Activated CD4-positive, alpha-beta T cell treated with anti-CD3 and anti-CD28 coated beads, Interleukin-2, amount 10 ng/mL, durations not matched to agents 24 days and 14 days (primary cell): ENCODE measurements around the gene BOD1. TPM values are rescaled to one million over a fixed set of nuclear protein-coding genes. Genes with fewer than 3 reads are reported as not detected.

Experiments
- DNase-seq: peaks from one replicate; pipeline ENCODE4 v3.0.0; 2022
- H3K27ac Mint-ChIP-seq: one replicate; pipeline ENCODE4 v1.8.0; 2022; ENCODE audit warnings: mild to moderate bottlenecking, mixed read lengths
- H3K27me3 Mint-ChIP-seq: one replicate; pipeline ENCODE4 v1.8.0; 2022; ENCODE audit warnings: mixed read lengths
- H3K36me3 Mint-ChIP-seq: one replicate; pipeline ENCODE4 v1.8.0; 2022; ENCODE audit warnings: low read depth, mild to moderate bottlenecking, mixed read lengths
- H3K4me1 Mint-ChIP-seq: one replicate; pipeline ENCODE4 v1.8.0; 2021; ENCODE audit warnings: mixed read lengths
- H3K4me3 Mint-ChIP-seq: one replicate; pipeline ENCODE4 v1.8.0; 2022; ENCODE audit warnings: mild to moderate bottlenecking, moderate library complexity, mixed read lengths
- H3K9me3 Mint-ChIP-seq: one replicate; pipeline ENCODE4 v1.8.0; 2021; ENCODE audit warnings: mixed read lengths
- intact Hi-C: fragments of 100-400 bp; cut with micrococcal nuclease; formaldehyde crosslinking; loops from one replicate; pipeline ENCODE4 v1.15.1; 2023
- total RNA-seq: library from RNA; stranded (reverse); gene quantifications from 2 replicates; pipeline ENCODE4 v1.2.3, GENCODE V29; 2022

BOD1 gene
- total RNA-seq, 1 donor from 2014 or later, result 31.2 TPM

DNA sequence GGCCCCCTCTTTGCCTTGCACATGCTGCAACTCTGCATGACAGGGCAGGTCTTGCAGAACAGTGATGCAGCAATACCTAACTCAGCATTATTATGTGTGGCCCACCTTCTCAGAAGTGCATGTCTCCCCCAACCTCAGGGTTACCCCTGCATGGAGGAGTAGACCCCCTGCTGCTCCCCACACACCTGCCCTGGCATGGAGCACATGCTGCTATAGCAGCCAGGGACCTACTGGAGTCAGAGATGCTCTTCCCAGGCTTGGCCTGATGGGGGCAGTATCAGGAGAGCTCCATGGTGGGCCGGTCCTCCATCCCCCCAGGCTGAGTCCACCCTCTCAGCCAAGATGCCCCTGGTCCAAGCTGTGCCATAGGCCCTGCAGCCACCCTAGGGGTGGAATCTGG, 13.2 kb upstream of the BOD1 start:
- intact Hi-C loops, result no loop called here
- Mint-ChIP-seq H3K36me3 (no peaks in the 10 kb centered on the region), H3K4me3 (no peak overlapping the region), H3K4me1 (no peaks in the 10 kb centered on the region), H3K27me3 (peaks cover 9% of the 10 kb centered on the region), H3K9me3 (no peaks in the 10 kb centered on the region), H3K27ac (no peak overlapping the region)
- no peak for DNase-seq

DNA sequence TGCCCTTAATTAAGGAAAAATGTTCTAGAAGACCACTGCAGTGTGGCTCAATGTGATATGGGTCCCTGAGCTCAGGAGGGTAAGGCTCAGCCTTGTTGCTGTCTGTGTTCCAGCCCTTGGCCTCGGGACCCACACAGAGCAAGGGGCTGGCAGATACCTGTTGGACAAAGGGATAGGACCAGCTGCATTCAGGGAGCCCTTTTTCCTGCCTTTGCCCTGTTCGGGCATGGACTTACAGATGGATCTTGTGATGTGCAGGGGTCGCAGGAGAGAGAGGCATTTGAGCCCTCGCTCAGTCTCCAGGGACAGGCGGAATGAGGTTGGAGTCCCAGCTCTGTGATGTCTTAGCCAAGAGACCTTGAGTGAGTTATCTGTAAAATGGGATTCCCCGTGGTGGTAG, 12.1 kb upstream of the BOD1 start:
- no peaks in the 10 kb centered on the region for H3K9me3 Mint-ChIP-seq
- intact Hi-C loops, result no loop called here
- H3K36me3 Mint-ChIP-seq, result no peaks in the 10 kb centered on the region
- no peak overlapping the region for H3K27ac Mint-ChIP-seq
- H3K4me3 Mint-ChIP-seq, result no peak overlapping the region
- no peak for DNase-seq
- no peaks in the 10 kb centered on the region for H3K4me1 Mint-ChIP-seq
- H3K27me3 Mint-ChIP-seq, result peaks cover 9% of the 10 kb centered on the region

DNA sequence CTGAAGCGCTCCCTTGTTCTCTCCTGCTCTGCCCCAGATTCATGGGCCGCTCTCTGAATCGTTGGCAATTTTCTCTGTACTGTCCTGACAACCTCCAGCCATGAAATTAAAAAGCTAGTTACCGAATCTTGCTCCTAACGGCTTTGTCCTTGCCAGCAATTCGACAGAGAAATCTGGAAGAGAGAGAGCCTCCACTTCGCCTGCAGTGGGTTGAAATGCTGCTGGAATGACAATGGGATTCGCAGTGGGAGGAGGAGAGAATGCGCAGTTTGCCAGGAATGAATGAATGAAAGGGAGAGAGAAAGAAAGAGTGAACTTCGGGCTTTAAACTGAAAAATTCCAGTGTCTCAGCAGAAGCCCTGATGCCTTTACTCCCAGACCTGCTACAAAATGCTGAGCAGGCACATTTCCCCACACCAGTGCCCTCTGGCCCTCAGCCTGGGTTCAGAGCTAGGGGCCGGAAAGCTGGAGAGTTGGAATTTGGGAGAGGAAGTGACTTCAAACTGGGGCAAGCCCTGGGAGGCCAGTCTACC, 11.5 kb upstream of the BOD1 start:
- H3K4me1 Mint-ChIP-seq, result no peaks in the 10 kb centered on the region
- no peak overlapping the region for H3K4me3 Mint-ChIP-seq
- DNase-seq, result no peak
- no peak overlapping the region for H3K27ac Mint-ChIP-seq
- H3K36me3 Mint-ChIP-seq, result no peaks in the 10 kb centered on the region
- peaks cover 9% of the 10 kb centered on the region for H3K27me3 Mint-ChIP-seq
- intact Hi-C loops, result no loop called here
- no peaks in the 10 kb centered on the region for H3K9me3 Mint-ChIP-seq

DNA sequence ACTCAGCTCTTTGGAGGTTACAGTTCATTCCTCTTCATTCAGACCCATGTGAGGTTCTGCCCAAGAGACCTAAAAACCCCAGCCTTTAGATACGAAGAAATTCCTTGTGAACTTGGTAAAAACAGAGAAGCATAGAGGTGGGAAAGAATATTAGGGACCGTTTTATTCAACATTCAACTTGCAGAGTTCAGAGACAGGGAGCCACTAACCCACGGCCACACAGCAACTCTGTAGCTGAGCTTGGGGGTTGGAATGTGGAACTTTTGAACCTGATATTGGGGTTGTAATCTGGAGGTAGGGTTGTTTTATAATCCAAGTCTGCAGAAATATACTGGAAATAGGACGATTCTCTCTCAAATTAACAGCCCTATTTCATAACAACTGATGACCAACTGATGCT, 10.8 kb upstream of the BOD1 start:
- no peak overlapping the region for H3K27ac Mint-ChIP-seq
- H3K4me1 Mint-ChIP-seq, result no peaks in the 10 kb centered on the region
- no peaks in the 10 kb centered on the region for H3K9me3 Mint-ChIP-seq
- intact Hi-C loops, result no loop called here
- peaks cover 9% of the 10 kb centered on the region for H3K27me3 Mint-ChIP-seq
- no peak for DNase-seq
- no peaks in the 10 kb centered on the region for H3K36me3 Mint-ChIP-seq
- H3K4me3 Mint-ChIP-seq, result no peak overlapping the region

DNA sequence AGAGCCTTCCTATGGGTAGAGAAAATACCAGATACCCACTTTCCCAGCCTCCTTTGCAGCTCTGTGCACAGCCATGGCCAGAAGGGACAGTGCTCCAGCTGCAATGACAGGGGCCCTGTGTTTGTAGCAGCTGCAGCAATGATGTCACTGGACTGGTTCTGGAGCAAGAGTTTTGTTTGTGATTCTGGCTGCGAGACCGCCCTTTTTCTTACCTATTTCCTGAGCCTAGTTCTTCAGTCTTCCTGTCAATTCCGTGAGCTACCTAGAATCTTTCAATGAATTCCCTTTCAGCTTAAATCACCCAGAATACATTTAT, 10.0 kb upstream of the BOD1 start:
- no peak for DNase-seq
- Mint-ChIP-seq H3K4me3 (no peak overlapping the region), H3K9me3 (no peaks in the 10 kb centered on the region), H3K27me3 (peaks cover 7% of the 10 kb centered on the region), H3K27ac (no peak overlapping the region), H3K4me1 (no peaks in the 10 kb centered on the region), H3K36me3 (no peaks in the 10 kb centered on the region)
- intact Hi-C loops, result no loop called here

DNA sequence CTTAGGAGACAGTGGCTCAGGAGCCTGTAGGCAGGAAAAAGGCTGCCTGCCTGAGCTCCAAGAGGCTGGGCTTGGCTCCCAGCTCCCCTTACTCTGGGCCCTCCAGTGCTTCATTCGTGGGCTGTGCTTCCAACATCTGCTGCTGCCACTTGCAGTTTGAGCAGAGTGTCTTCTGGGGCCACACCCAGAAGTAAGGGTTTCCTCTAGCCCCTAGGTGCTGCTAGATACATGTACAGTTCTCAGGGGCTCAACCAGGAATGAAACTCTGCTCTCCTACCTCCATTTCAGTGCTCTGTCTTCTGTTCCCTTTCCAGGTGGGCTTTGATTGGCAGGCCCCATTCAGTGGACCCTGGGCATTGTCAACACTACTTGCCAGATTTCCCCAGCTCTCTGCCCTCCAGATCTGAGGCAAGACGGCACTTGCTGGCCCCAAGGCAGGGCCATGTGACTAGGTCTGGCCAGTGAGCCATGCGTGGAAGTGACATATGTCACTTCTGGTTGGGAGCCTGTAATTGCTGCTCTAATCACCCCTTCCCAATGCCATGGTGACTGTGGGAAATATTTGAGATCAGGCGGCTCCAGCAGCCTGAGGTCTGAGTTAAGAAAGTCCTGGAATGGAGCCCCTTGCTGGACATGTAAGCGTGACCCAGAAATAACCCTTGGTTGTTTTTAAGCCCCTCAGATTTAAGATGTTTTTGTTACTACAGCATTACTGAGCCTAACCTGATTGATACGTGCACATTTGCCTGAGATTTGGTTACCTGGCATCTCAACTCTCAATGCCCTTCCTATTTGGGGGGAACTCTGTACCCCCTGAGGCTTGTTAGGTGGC, 9.4 kb upstream of the BOD1 start:
- H3K27ac Mint-ChIP-seq, result no peak overlapping the region
- H3K4me3 Mint-ChIP-seq, result no peak overlapping the region
- H3K27me3 Mint-ChIP-seq, result peaks cover 6% of the 10 kb centered on the region
- no peaks in the 10 kb centered on the region for H3K36me3 Mint-ChIP-seq
- no peaks in the 10 kb centered on the region for H3K4me1 Mint-ChIP-seq
- intact Hi-C loops, result no loop called here
- no peak for DNase-seq
- no peaks in the 10 kb centered on the region for H3K9me3 Mint-ChIP-seq

DNA sequence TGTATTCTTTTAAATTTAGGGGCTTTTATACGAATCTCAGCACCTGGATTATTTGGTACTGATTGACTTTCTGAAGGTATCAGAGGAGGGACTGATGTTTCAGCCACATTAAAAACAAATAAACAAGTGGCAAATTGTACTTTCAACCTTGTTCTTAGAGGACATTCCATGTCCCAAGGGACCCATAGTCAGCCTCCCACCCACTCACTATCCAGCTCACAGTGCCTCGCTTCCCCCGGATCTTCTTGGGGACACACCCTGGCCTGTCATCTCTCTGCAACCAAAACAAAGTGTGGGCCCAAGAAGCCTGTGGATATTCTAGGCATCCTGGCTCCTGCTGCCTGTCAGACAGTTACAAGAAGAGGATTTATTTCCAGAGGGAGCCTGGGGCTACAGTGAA, 8.8 kb upstream of the BOD1 start:
- Mint-ChIP-seq H3K4me3 (no peak overlapping the region), H3K27ac (no peak overlapping the region), H3K4me1 (no peaks in the 10 kb centered on the region), H3K27me3 (peaks cover 6% of the 10 kb centered on the region), H3K9me3 (no peaks in the 10 kb centered on the region), H3K36me3 (no peaks in the 10 kb centered on the region)
- DNase-seq, result no peak
- intact Hi-C loops, result no loop called here

DNA sequence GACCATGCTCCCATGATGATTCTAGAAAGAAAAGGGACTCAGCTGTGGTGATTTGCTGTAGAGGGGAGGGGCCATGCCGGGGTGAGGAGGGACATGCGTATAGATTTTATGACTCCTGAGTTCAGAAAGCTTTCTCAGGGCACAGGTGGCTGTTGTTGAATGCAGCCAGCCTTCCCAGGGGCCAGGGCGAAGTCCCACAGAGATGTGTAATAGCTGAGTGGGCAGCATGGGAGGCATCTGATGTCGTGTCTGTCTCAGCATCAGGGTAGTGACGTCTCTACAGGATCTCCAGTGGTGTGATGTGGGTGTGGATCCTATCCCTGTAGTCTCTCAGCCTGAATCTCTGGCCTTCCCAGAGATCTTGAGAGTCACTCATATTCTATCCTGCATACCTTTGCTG, 7.8 kb upstream of the BOD1 start:
- H3K27me3 Mint-ChIP-seq, result peaks cover 6% of the 10 kb centered on the region
- no peaks in the 10 kb centered on the region for H3K9me3 Mint-ChIP-seq
- no peaks in the 10 kb centered on the region for H3K36me3 Mint-ChIP-seq
- H3K4me1 Mint-ChIP-seq, result no peaks in the 10 kb centered on the region
- intact Hi-C loops, result no loop called here
- DNase-seq, result no peak
- H3K4me3 Mint-ChIP-seq, result no peak overlapping the region
- no peak overlapping the region for H3K27ac Mint-ChIP-seq

DNA sequence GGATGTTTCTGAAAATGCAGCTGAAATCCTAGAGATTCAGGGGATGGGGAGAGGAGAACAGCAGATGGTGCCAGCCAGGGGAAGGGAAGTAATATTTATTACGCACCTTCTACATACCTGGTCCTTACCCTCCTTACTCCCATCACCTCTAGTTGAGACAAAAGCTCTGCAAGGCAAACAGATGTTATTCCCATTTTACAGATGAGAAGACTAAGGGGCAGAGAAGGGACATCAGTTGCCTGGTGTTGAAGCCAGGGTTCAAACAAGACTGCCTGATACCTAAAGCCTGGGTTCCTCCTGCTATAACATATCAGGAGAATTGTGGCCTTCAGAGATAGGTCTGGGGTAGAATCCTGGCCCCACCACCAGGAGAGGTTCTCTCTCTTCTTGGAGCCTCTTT, 7.3 kb upstream of the BOD1 start:
- H3K27me3 Mint-ChIP-seq, result peaks cover 6% of the 10 kb centered on the region
- no peaks in the 10 kb centered on the region for H3K36me3 Mint-ChIP-seq
- H3K4me3 Mint-ChIP-seq, result no peak overlapping the region
- H3K4me1 Mint-ChIP-seq, result peaks cover 1% of the 10 kb centered on the region
- no peak overlapping the region for H3K27ac Mint-ChIP-seq
- no peak for DNase-seq
- H3K9me3 Mint-ChIP-seq, result no peaks in the 10 kb centered on the region
- intact Hi-C loops, result no loop called here

DNA sequence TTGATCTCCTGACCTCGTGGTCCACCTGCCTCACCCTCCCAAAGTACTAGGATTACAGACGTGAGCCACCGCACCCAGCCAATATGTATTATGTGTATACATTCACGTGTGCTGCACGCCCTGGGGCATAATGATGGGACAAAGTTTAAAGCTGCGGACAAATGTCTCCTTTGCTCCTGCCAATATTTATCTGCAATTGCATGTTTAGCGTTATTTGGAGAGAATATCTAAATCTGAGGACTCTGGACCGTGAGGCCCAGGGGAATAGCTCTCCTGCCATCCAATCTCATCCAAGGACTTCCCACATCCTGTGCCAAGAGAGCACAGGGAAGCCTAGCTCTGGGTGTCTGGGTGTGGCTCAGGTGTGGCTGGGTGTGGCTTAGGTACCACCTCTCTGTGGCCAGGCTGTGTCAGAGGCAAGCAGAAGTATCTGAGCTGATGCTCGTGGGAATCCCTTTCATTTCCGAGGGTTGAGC, 6.9 kb upstream of the BOD1 start:
- no peaks in the 10 kb centered on the region for H3K9me3 Mint-ChIP-seq
- H3K4me1 Mint-ChIP-seq, result peaks cover 2% of the 10 kb centered on the region
- H3K36me3 Mint-ChIP-seq, result no peaks in the 10 kb centered on the region
- DNase-seq, result no peak
- peaks cover 6% of the 10 kb centered on the region for H3K27me3 Mint-ChIP-seq
- intact Hi-C loops, result no loop called here
- H3K27ac Mint-ChIP-seq, result no peak overlapping the region
- H3K4me3 Mint-ChIP-seq, result no peak overlapping the region

DNA sequence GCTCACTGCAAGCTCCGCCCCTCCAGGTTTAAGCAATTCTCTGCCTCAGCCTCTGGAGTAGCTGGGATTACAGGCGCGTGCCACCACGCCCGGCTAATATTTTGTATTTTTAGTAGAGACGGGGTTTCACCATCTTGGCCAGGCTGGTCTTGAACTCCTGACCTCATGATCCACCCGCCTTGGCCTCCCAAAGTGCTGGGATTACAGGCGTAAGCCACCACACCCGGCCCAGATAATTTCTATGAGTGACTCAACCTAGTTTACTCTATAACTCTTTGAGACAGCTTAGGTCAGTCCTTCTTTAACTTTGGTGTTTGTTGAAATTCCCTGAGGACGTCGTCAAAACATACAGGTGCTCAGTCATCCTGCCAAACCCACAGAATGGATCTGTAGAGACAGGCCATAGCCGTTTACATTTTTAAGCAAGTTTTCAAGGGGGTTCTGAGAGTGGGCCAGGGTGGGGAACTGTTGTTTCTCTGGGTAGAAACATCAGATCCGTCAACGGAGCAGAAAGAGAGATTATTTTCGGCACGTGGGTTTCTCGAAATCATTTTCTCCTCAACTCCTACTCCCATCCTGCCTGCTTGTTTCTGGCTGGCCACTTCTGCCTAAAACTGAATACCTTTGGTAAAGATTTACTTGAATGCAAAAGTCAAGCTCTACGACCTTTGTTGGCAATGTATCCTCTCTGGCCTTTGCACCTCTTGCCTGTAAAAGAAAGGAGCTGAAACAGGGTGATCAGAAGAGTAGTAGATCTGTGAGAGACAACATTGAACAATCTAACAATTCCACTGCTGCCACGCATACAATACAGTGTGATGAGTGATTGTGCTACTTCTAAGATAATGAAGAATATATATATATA, 6.0 kb upstream of the BOD1 start:
- Mint-ChIP-seq H3K9me3 (no peaks in the 10 kb centered on the region), H3K4me3 (no peak overlapping the region), H3K27me3 (peaks cover 3% of the 10 kb centered on the region), H3K36me3 (no peaks in the 10 kb centered on the region), H3K27ac (no peak overlapping the region), H3K4me1 (peaks cover 2% of the 10 kb centered on the region)
- no peak for DNase-seq
- intact Hi-C loops, result no loop called here

DNA sequence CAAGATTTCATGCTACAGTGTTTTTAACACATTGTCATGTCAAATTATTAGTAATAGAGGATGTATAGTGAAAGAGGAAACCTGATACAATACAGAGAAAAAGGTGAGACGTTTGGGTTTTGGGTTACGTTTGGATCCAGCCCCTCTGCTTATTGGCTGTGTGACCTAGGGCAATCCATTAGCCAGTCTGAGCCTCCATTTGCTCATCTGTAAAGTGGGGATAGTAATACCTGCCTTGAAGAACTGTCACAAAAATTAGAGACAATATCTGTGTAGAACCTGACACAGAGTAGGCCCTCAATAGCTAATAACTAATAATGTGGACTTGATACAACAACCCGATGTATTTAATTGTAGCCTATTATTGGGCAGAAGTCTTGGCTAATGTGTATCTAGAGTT, 4.3 kb upstream of the BOD1 start:
- Mint-ChIP-seq H3K4me1 (peaks cover 9% of the 10 kb centered on the region), H3K4me3 (no peak overlapping the region), H3K36me3 (no peaks in the 10 kb centered on the region), H3K27me3 (no peaks in the 10 kb centered on the region), H3K27ac (no peak overlapping the region), H3K9me3 (no peaks in the 10 kb centered on the region)
- DNase-seq, result no peak
- intact Hi-C loops, result no loop called here

DNA sequence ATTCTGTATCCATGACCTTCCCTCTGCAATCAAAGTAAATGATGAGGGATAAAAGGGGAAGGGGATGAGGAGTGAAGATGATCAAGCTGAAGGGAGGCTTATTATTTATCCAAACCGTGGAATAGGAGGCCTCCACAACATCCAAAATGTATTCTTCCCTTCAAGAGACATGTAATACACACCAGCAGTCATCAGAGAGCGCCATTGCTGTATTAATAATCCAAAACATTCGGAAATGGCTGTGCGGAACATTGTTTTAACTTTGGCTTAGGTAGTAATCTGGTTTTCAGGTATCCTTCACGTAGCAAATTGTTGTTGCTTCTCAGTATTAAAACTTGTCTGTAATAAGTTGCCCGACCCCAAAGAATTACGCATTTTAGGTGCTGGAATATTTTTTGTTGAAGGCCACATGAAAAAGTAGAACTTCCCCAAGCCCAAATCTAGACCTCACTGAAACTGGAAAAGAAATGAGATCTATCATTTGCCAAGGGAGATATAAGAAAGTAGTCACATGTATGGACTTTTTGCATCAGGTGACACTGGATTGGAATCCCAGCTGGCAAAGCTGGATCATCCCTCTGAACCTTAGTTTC, 2.6 kb upstream of the BOD1 start:
- Mint-ChIP-seq H3K9me3 (no peaks in the 10 kb centered on the region), H3K4me3 (no peak overlapping the region), H3K36me3 (peaks cover 8% of the 10 kb centered on the region), H3K4me1 (peaks cover 26% of the 10 kb centered on the region), H3K27me3 (no peaks in the 10 kb centered on the region), H3K27ac (no peak overlapping the region)
- DNase-seq, result peak; percentile 87
- intact Hi-C loops, result loop anchor here (1.0 to 10.0 kb wide), 4 partner anchors 306 to 844 kb away; partner anchors contain the start of gene DUSP1
